HepG2 (cell line): ENCODE data around the gene DSCAML1. TPM values are rescaled to one million over a fixed set of nuclear protein-coding genes. Genes with fewer than 3 reads are reported as not detected.

Source experiments
- ATAC-seq: fragments of 200-7000 bp; cut with Tn5 transposase; 3 replicates; pipeline ENCODE4 v1.9.1; 2020; ENCODE audit warnings: mild to moderate bottlenecking, moderate library complexity
- BruUV-seq: library from RNA; stranded (reverse); fragments of 400-500 nt; replicated peaks from 2 replicates; lab custom pipeline; 2021; lab: Mats Ljungman, UMichigan
- CTCF ChIA-PET: fragments of 300-600 bp; formaldehyde crosslinking; extraction: SDS; loops from one replicate; lab custom pipeline; 2021; ENCODE audit warnings: low total read pairs, inconsistent platforms, low intra/inter-chr PET ratio; lab: Yijun Ruan, JAX
- POLR2A ChIA-PET: fragments of 350-600 bp; sonication (Branson Sonifier 250); formaldehyde crosslinking; loops from one replicate; lab custom pipeline; 2020; ENCODE audit warnings: antibody characterized with exemption, inconsistent platforms; lab: Yijun Ruan, JAX
- DNase-seq: peaks from one replicate; pipeline ENCODE4 v3.0.0-alpha.2; 2015; ENCODE audit warnings: low spot score
- FAIRE-seq: peaks from 3 replicates; lab custom pipeline; 2011; peaks lifted over from hg19 to GRCh38; lab: Jason Lieb, UNC
- H2AFZ ChIP-seq: one replicate; pipeline ENCODE4 v1.6.1; 2011; ENCODE audit warnings: low read length, inconsistent platforms
- H3K27ac ChIP-seq: fragments of 300-600 bp; 3 replicates; pipeline ENCODE4 v1.8.0; 2011; ENCODE audit warnings: mixed run types, mild to moderate bottlenecking, mixed read lengths, low read length, inconsistent platforms; ENCODE audit not compliant: insufficient read depth; ENCODE audit errors: extremely low read length
- H3K27me3 ChIP-seq, 2 experiments: fragments of 200-600 bp in 1 of 2; 2 replicates in 1 of 2; 3 replicates in 1 of 2; pipeline versions ENCODE4 v1.6.0 to v1.8.0; 2011; ENCODE audit warnings: low read length in 2 of 2, mild to moderate bottlenecking in 2 of 2, moderate library complexity in 2 of 2, inconsistent platforms in 1 of 2; ENCODE audit not compliant: insufficient read depth in 2 of 2, control insufficient read depth in 1 of 2
- H3K36me3 ChIP-seq, 2 experiments: fragments of 200-600 bp in 1 of 2; replicated peaks in 1 of 2; 2 replicates in 1 of 2; 3 replicates in 1 of 2; pipeline versions ENCODE4 v1.5.1 to v1.8.0; 2011; ENCODE audit warnings: low read length in 2 of 2, inconsistent platforms in 1 of 2; ENCODE audit not compliant: insufficient read depth in 2 of 2, control insufficient read depth in 1 of 2
- H3K4me1 ChIP-seq: 2 replicates; pipeline ENCODE4 v1.5.1; 2012; ENCODE audit warnings: low read length, inconsistent platforms; ENCODE audit not compliant: insufficient read depth
- H3K4me2 ChIP-seq: 2 replicates; pipeline ENCODE4 v1.6.0; 2011; ENCODE audit warnings: low read depth, low read length, inconsistent platforms
- H3K4me3 ChIP-seq, 3 experiments: fragments of 200-600 bp in 1 of 3; sonication (generic), shearing (Covaris generic) in 1 of 3; replicated peaks in 1 of 3; 2 replicates each; pipeline ENCODE4 v1.5.1; 2011 to 2016; ENCODE audit warnings: low read length in 3 of 3, inconsistent platforms in 2 of 3, low read depth in 2 of 3, mild to moderate bottlenecking in 2 of 3, control low read depth in 1 of 3, mixed read lengths in 1 of 3; ENCODE audit not compliant: insufficient read depth in 1 of 3
- H3K79me2 ChIP-seq: one replicate; pipeline ENCODE4 v1.6.1; 2011; ENCODE audit warnings: low read length, inconsistent platforms; ENCODE audit not compliant: insufficient read depth
- H3K9ac ChIP-seq: 2 replicates; pipeline ENCODE4 v1.6.0; 2011; ENCODE audit warnings: mild to moderate bottlenecking, low read depth, low read length, inconsistent platforms; ENCODE audit not compliant: insufficient read depth
- H3K9me3 ChIP-seq: 2 replicates; pipeline ENCODE4 v1.5.1; 2012; ENCODE audit warnings: mild to moderate bottlenecking, low read length
- H4K20me1 ChIP-seq: 2 replicates; pipeline ENCODE4 v1.6.0; 2011; ENCODE audit warnings: inconsistent platforms, mild to moderate bottlenecking, low read length, moderate library complexity; ENCODE audit not compliant: insufficient read depth
- CENPBD1 ChIP-seq: sonication (generic); formaldehyde crosslinking; IDR thresholded peaks from 2 replicates; pipeline ENCODE4 v1.8.0; 2022; ENCODE audit warnings: missing genetic modification reagents, low read depth, mild to moderate bottlenecking, borderline replicate concordance
- CHD2 ChIP-seq: IDR thresholded peaks from 2 replicates; pipeline ENCODE4 v1.6.1; 2011; ENCODE audit warnings: low read depth, low read length, improper control_type of control experiment
- DR1 ChIP-seq: sonication (generic); formaldehyde crosslinking; IDR thresholded peaks from 2 replicates; pipeline ENCODE4 v1.8.0; 2021; ENCODE audit warnings: mild to moderate bottlenecking, missing genetic modification reagents, inconsistent platforms
- HMGA1 ChIP-seq: sonication (generic); formaldehyde crosslinking; conservative IDR thresholded peaks from 2 replicates; pipeline ENCODE4 v1.4.0; 2020; ENCODE audit warnings: missing genetic modification reagents
- HNRNPLL ChIP-seq: fragments of 200-400 bp; formaldehyde crosslinking; IDR thresholded peaks from 2 replicates; pipeline ENCODE4 v1.6.1; 2017; ENCODE audit warnings: mild to moderate bottlenecking, low read depth, low read length; ENCODE audit not compliant: poor library complexity, severe bottlenecking
- NR2F2 ChIP-seq: IDR thresholded peaks from 2 replicates; pipeline ENCODE4 v1.6.1; 2012; ENCODE audit warnings: low read depth, inconsistent platforms, borderline replicate concordance
- PRDM15 ChIP-seq: sonication (generic); formaldehyde crosslinking; IDR thresholded peaks from 2 replicates; pipeline ENCODE4 v1.4.0; 2020; ENCODE audit warnings: missing genetic modification reagents
- RAD51 ChIP-seq: fragments of 450-650 bp; IDR thresholded peaks from 2 replicates; pipeline ENCODE4 v1.6.1; 2016; ENCODE audit warnings: borderline replicate concordance
- REL ChIP-seq: sonication (generic); formaldehyde crosslinking; conservative IDR thresholded peaks from 2 replicates; pipeline ENCODE4 v1.8.0; 2022; ENCODE audit warnings: mild to moderate bottlenecking, missing genetic modification reagents, moderate library complexity
- SMAD9 ChIP-seq: sonication (generic); formaldehyde crosslinking; IDR thresholded peaks from 2 replicates; pipeline ENCODE4 v1.5.1; 2020; ENCODE audit warnings: mild to moderate bottlenecking, missing genetic modification reagents
- ZNF430 ChIP-seq: sonication (generic); formaldehyde crosslinking; IDR thresholded peaks from 2 replicates; pipeline ENCODE4 v1.9.0; 2021; ENCODE audit warnings: mild to moderate bottlenecking, missing genetic modification reagents
- ZNF564 ChIP-seq: sonication (generic); formaldehyde crosslinking; IDR thresholded peaks from 2 replicates; pipeline ENCODE4 v1.8.1; 2023; ENCODE audit warnings: mild to moderate bottlenecking, missing genetic modification reagents
- ZNF639 ChIP-seq: conservative IDR thresholded peaks from 2 replicates; pipeline ENCODE4 v1.6.1; 2018; ENCODE audit warnings: missing genetic modification reagents
- ZNF687 ChIP-seq: sonication (generic); formaldehyde crosslinking; IDR thresholded peaks from 2 replicates; pipeline ENCODE4 v1.5.1; 2020; ENCODE audit warnings: mild to moderate bottlenecking, missing genetic modification reagents, moderate library complexity
- ZNF768 ChIP-seq: sonication (generic); formaldehyde crosslinking; IDR thresholded peaks from 2 replicates; pipeline ENCODE4 v1.4.0; 2020; ENCODE audit warnings: missing genetic modification reagents
- WGBS: methylation state at CpG from one replicate; pipeline ENCODE4 v1.1.6; 2017; ENCODE audit warnings: low lambda C conversion rate; 5-methylcytosine and 5-hydroxymethylcytosine counted together
- in situ Hi-C: cut with HindIII; loops from 2 replicates; pipeline ENCODE4 v1.10.0; 2017; ENCODE audit warnings: low pct_unique_long_range_greater_than_20kb; ENCODE audit not compliant: extremely low pct_ligation_motif_present
- intact Hi-C: fragments of 100-400 bp; cut with micrococcal nuclease; formaldehyde crosslinking; loops from one replicate; pipeline ENCODE4 v1.10.0; 2022; ENCODE audit not compliant: unreplicated experiment
- polyA plus RNA-seq, 8 experiments: library from polyadenylated mRNA; depleted of rRNA in 3 of 8; stranded (reverse) in 7 of 8; unstranded in 1 of 8; fragments of >200 nt; fragmentation: Illumina TruSeq in 4 of 8; extraction: Trizol in 4 of 8; gene quantifications; 2 replicates each; pipeline versions ENCODE4 v1.2.1 to v1.2.3, GENCODE V29; 2011 to 2016; ENCODE audit warnings: low read depth in 4 of 8, missing spikeins in 1 of 8, mixed read lengths in 1 of 8; ENCODE audit not compliant: insufficient read depth in 1 of 8
- total RNA-seq, 5 experiments: library from RNA; depleted of rRNA; stranded (reverse); fragments of >200 nt; fragmentation: Illumina TruSeq; extraction: Trizol; gene quantifications; 2 replicates each; pipeline ENCODE4 v1.2.3, GENCODE V29; 2016; ENCODE audit warnings: low read depth in 1 of 5

DSCAML1 gene
- total and polyA plus RNA-seq, 2 of the 13 experiments (the other 11 are each of a cell fraction or from before 2014, with no cell fraction given), result 0.29 to 0.40 TPM

- no peak for TF ChIP-seq HNRNPLL
Measured at GRCh38 chr11:117579161-117579560, 217.9 kb downstream of the DSCAML1 start (continued).

- ChIA-PET CTCF (no interaction called here), POLR2A (no interaction called here)
- in situ Hi-C loops (no loop called here), intact Hi-C loops (no loop called here)
- Histone ChIP-seq H3K9ac (no peak overlapping the region), H3K36me3 (no peaks in the 10 kb centered on the region), H3K4me2 (no peak overlapping the region), H3K27ac (no peak overlapping the region), H4K20me1 (0 out of 2 replicates have a peak, but pooled peaks cover 6% of the 10 kb centered on the region), H3K9me3 (no peaks in the 10 kb centered on the region), H3K4me3 (no peak overlapping the region), H3K27me3 (0 out of 5 replicates have a peak, but pooled peaks cover 0 to 2% of the 10 kb centered on the region in 2 experiments), H3K4me1 (no peaks in the 10 kb centered on the region), H2AFZ (no peak overlapping the region), H3K79me2 (no peaks in the 10 kb centered on the region)
- ATAC-seq (no peak), DNase-seq (no peak), FAIRE-seq (no peak)
- BruUV-seq, result no TSS peak
- 33% methylated on average over 3 of the region's 4 CpGs for WGBS
- no peak for TF ChIP-seq ZNF430
- no peak for TF ChIP-seq PRDM15 (CRISPR knock-in tag)
- TF ChIP-seq ZNF768 (CRISPR knock-in tag), result no peak
- no peak for TF ChIP-seq ZNF564 (CRISPR knock-in tag)
- no peak for TF ChIP-seq NR2F2
- TF ChIP-seq ZNF639 (CRISPR knock-in tag), result no peak
- TF ChIP-seq DR1 (CRISPR knock-in tag), result no peak
- TF ChIP-seq ZNF687 (CRISPR knock-in tag), result no peak
- no peak for TF ChIP-seq RAD51
- no peak for TF ChIP-seq CENPBD1 (CRISPR knock-in tag)
- TF ChIP-seq REL (CRISPR knock-in tag), result no peak
- no peak for TF ChIP-seq HMGA1
- no peak for TF ChIP-seq SMAD9 (CRISPR knock-in tag)
- TF ChIP-seq CHD2, result no peak
Measured at GRCh38 chr11:117575856-117576255, 221.2 kb downstream of the DSCAML1 start.
